ES-I3 (cell line): Measurements from ENCODE around the gene MAFF.

Experiments used
- H3K36me3 ChIP-seq: 2 replicates; pipeline ENCODE4 v1.6.1; 2013; ENCODE audit warnings: mild to moderate bottlenecking, low read length, control low read depth, moderate library complexity; ENCODE audit not compliant: insufficient read depth
- H3K4me1 ChIP-seq: 2 replicates; pipeline ENCODE4 v1.6.1; 2013; ENCODE audit warnings: mild to moderate bottlenecking, control low read depth, low read length; ENCODE audit not compliant: insufficient read depth
- H3K9ac ChIP-seq: 2 replicates; pipeline ENCODE4 v1.6.1; 2013; ENCODE audit warnings: low read depth, mild to moderate bottlenecking, low read length, moderate library complexity
- H3K9me3 ChIP-seq: 2 replicates; pipeline ENCODE4 v1.6.1; 2013; ENCODE audit warnings: mild to moderate bottlenecking, low read length, moderate library complexity; ENCODE audit not compliant: control insufficient read depth, insufficient read depth

Gene MAFF

GRCh38 chr22:38220653-38221386, 19.0 kb downstream of the MAFF start:
- H3K4me1 ChIP-seq: peaks cover 22% of the 10 kb centered on the region
- no peak overlapping the region for H3K9ac ChIP-seq
- no peaks in the 10 kb centered on the region; the same call in 1 of the 2 replicates for H3K36me3 ChIP-seq
- H3K9me3 ChIP-seq: no peaks in the 10 kb centered on the region

- no peak overlapping the region for H3K9ac ChIP-seq
- peaks cover 22% of the 10 kb centered on the region for H3K4me1 ChIP-seq
- H3K9me3 ChIP-seq: no peaks in the 10 kb centered on the region
- H3K36me3 ChIP-seq: no peaks in the 10 kb centered on the region; the same call in 1 of the 2 replicates
Measured at GRCh38 chr22:38221407-38221806, 19.6 kb downstream of the MAFF start.

- H3K9me3 ChIP-seq: no peaks in the 10 kb centered on the region
- peaks cover 22% of the 10 kb centered on the region for H3K4me1 ChIP-seq
- H3K36me3 ChIP-seq: no peaks in the 10 kb centered on the region; the same call in 1 of the 2 replicates
- H3K9ac ChIP-seq: no peak overlapping the region
Measured at GRCh38 chr22:38221908-38222796, 20.4 kb downstream of the MAFF start.

GRCh38 chr22:38222797-38223119, 21.0 kb downstream of the MAFF start:
- H3K36me3 ChIP-seq: peaks cover 3% of the 10 kb centered on the region; the same call in 1 of the 2 replicates
- H3K9me3 ChIP-seq: no peaks in the 10 kb centered on the region
- peaks cover 21% of the 10 kb centered on the region for H3K4me1 ChIP-seq
- H3K9ac ChIP-seq: no peak overlapping the region

GRCh38 chr22:38223289-38223960, 21.6 kb downstream of the MAFF start:
- Histone ChIP-seq H3K4me1 (peaks cover 15% of the 10 kb centered on the region), H3K9me3 (no peaks in the 10 kb centered on the region), H3K9ac (no peak overlapping the region), H3K36me3 (peaks cover 4% of the 10 kb centered on the region; the same call in 1 of the 2 replicates)

- H3K36me3 ChIP-seq: peaks cover 11% of the 10 kb centered on the region; the same call in 1 of the 2 replicates
Measured at GRCh38 chr22:38226853-38227649, 25.3 kb downstream of the MAFF start.

GRCh38 chr22:38228326-38228872, 26.6 kb downstream of the MAFF start:
- H3K36me3 ChIP-seq: peaks cover 14% of the 10 kb centered on the region; the same call in 1 of the 2 replicates
- H3K4me1 ChIP-seq: peaks cover 3% of the 10 kb centered on the region; the same call in 1 of the 2 replicates
- H3K9me3 ChIP-seq: no peaks in the 10 kb centered on the region
- no peak overlapping the region for H3K9ac ChIP-seq

More at GRCh38 chr22:38226853-38227649, 25.3 kb downstream of the MAFF start:
- Histone ChIP-seq H3K4me1 (peaks cover 3% of the 10 kb centered on the region; the same call in 1 of the 2 replicates), H3K9me3 (no peaks in the 10 kb centered on the region), H3K9ac (no peak overlapping the region)

- no peak overlapping the region for H3K9ac ChIP-seq
- H3K9me3 ChIP-seq: no peaks in the 10 kb centered on the region
- H3K36me3 ChIP-seq: peaks cover 14% of the 10 kb centered on the region; the same call in 1 of the 2 replicates
- H3K4me1 ChIP-seq: peaks cover 3% of the 10 kb centered on the region; the same call in 1 of the 2 replicates
Measured at GRCh38 chr22:38228873-38229740, 27.3 kb downstream of the MAFF start.

GRCh38 chr22:38230108-38230825, 28.5 kb downstream of the MAFF start:
- Histone ChIP-seq H3K9me3 (no peaks in the 10 kb centered on the region), H3K4me1 (peaks cover 3% of the 10 kb centered on the region; the same call in 1 of the 2 replicates), H3K36me3 (peaks cover 14% of the 10 kb centered on the region; the same call in 1 of the 2 replicates), H3K9ac (no peak overlapping the region)

- Histone ChIP-seq H3K9ac (no peak overlapping the region), H3K36me3 (peaks cover 14% of the 10 kb centered on the region; the same call in 1 of the 2 replicates), H3K9me3 (no peaks in the 10 kb centered on the region), H3K4me1 (peaks cover 3% of the 10 kb centered on the region; the same call in 1 of the 2 replicates)
Measured at GRCh38 chr22:38230916-38231315, 29.1 kb downstream of the MAFF start.

GRCh38 chr22:38232196-38232595, 30.4 kb downstream of the MAFF start:
- no peaks in the 10 kb centered on the region for H3K9me3 ChIP-seq
- peaks cover 3% of the 10 kb centered on the region; the same call in 1 of the 2 replicates for H3K4me1 ChIP-seq
- peaks cover 17% of the 10 kb centered on the region; the same call in 1 of the 2 replicates for H3K36me3 ChIP-seq
- H3K9ac ChIP-seq: no peak overlapping the region

- peaks cover 13% of the 10 kb centered on the region; the same call in 1 of the 2 replicates for H3K36me3 ChIP-seq
- H3K4me1 ChIP-seq: peaks cover 3% of the 10 kb centered on the region; the same call in 1 of the 2 replicates
- no peak overlapping the region for H3K9ac ChIP-seq
- H3K9me3 ChIP-seq: no peaks in the 10 kb centered on the region
Measured at GRCh38 chr22:38233427-38233826, 31.6 kb downstream of the MAFF start.
